Parathyroid adenoma (tissue), 2 donors: ENCODE measurements around the gene ARL2.

Experiments used
- H2AFZ ChIP-seq: fragments of 300-600 bp; sonication (generic); one replicate; pipeline ENCODE4 v1.7.0; 2017; ENCODE audit warnings: antibody characterized with exemption, mild to moderate bottlenecking
- H3K27ac ChIP-seq: fragments of 300-600 bp; sonication (generic); one replicate; pipeline ENCODE4 v1.7.0; 2017
- H3K27me3 ChIP-seq: fragments of 300-600 bp; sonication (generic); one replicate; pipeline ENCODE4 v1.7.0; 2017; ENCODE audit warnings: low read length; ENCODE audit not compliant: control insufficient read depth, insufficient read depth
- H3K36me3 ChIP-seq: fragments of 300-600 bp; sonication (generic); one replicate; pipeline ENCODE4 v1.7.0; 2017; ENCODE audit warnings: low read length; ENCODE audit not compliant: control insufficient read depth, insufficient read depth
- H3K4me1 ChIP-seq: fragments of 300-600 bp; sonication (generic); one replicate; pipeline ENCODE4 v1.7.0; 2017; ENCODE audit warnings: control low read depth
- H3K4me2 ChIP-seq: fragments of 300-600 bp; sonication (generic); one replicate; pipeline ENCODE4 v1.7.0; 2017; ENCODE audit warnings: low read length
- H3K4me3 ChIP-seq: fragments of 300-600 bp; sonication (generic); one replicate; pipeline ENCODE4 v1.7.0; 2017; ENCODE audit warnings: low read depth, low read length
- H3K79me2 ChIP-seq: fragments of 300-600 bp; sonication (generic); one replicate; pipeline ENCODE4 v1.7.0; 2017; ENCODE audit warnings: control low read depth
- H3K9ac ChIP-seq: fragments of 300-600 bp; sonication (generic); one replicate; pipeline ENCODE4 v1.7.0; 2017; ENCODE audit warnings: mild to moderate bottlenecking
- H3K9me3 ChIP-seq: fragments of 300-600 bp; sonication (generic); one replicate; pipeline ENCODE4 v1.7.0; 2017; ENCODE audit warnings: low read length; ENCODE audit not compliant: control insufficient read depth
- TF ChIP-seq, protein P1 (sequence below): fragments of 300-600 bp; sonication (generic); IDR thresholded peaks from one replicate; pipeline ENCODE4 v1.7.0; 2017; ENCODE audit warnings: antibody characterized with exemption, mild to moderate bottlenecking
- donor health status: primary hyperparathyroidism.

Gene ARL2

DNA sequence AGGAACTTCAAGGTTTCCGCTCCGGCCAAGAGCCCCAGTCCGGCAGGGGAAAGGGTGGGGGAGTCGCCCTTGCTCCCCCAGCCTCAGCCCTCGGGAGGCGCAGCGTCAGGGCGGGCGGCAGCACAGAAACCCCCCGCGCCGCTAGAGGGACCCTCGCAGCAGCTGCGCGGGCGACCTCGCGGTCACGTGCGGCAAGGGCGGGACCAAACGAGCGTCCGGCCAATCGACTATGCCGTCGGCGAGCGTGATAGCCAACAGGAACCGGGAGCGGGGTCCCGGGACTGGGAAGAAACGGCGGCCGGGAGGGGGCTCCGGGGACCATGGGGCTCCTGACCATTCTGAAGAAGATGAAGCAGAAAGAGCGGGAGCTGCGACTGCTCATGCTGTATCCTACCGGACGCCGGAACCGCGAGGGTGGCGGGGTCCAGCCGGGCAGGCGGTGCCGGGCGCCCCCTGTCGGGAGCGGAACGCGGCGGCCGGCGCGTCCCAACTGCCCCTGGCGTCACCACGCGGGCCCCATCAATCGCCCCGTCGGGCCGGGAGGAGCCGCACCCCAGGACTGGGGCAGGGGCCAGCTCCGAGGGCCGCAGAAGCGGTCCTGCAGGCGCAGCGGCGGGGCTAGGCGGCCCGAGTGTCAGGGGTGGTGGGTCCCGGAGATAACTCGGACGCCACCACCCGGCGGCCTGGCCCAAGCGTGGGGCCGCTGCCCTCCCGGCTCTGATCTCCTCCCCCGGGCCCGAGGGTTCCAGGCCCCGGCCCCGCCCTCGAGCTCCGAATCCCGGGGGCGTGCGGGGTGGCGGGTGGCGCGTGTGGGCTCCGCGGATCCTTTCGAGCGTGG is at the start of gene ARL2:
ARL2 (plus strand) TSS at position 273 of the 838 bp plus-strand sequence; CDS start at position 321, 48 bp downstream.
- H3K27ac ChIP-seq: peak within 1 kb of the TSS; percentile 97
- H3K4me1 ChIP-seq: no peaks in the 10 kb centered on the region
- H3K79me2 ChIP-seq: peaks cover 7% of the 10 kb centered on the region
- no peaks in the 10 kb centered on the region for H3K27me3 ChIP-seq
- peak within 1 kb of the TSS; percentile 66 for H3K4me3 ChIP-seq
- H3K36me3 ChIP-seq: no peaks in the 10 kb centered on the region
- peak within 1 kb of the TSS; percentile 84 for H3K4me2 ChIP-seq
- H3K9ac ChIP-seq: no peak within 1 kb of the TSS
- no peaks in the 10 kb centered on the region for H3K9me3 ChIP-seq
- H2AFZ ChIP-seq: peak within 1 kb of the TSS; percentile 94
- TF ChIP-seq, protein P1, sequence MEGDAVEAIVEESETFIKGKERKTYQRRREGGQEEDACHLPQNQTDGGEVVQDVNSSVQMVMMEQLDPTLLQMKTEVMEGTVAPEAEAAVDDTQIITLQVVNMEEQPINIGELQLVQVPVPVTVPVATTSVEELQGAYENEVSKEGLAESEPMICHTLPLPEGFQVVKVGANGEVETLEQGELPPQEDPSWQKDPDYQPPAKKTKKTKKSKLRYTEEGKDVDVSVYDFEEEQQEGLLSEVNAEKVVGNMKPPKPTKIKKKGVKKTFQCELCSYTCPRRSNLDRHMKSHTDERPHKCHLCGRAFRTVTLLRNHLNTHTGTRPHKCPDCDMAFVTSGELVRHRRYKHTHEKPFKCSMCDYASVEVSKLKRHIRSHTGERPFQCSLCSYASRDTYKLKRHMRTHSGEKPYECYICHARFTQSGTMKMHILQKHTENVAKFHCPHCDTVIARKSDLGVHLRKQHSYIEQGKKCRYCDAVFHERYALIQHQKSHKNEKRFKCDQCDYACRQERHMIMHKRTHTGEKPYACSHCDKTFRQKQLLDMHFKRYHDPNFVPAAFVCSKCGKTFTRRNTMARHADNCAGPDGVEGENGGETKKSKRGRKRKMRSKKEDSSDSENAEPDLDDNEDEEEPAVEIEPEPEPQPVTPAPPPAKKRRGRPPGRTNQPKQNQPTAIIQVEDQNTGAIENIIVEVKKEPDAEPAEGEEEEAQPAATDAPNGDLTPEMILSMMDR: peak; percentile 79

DNA sequence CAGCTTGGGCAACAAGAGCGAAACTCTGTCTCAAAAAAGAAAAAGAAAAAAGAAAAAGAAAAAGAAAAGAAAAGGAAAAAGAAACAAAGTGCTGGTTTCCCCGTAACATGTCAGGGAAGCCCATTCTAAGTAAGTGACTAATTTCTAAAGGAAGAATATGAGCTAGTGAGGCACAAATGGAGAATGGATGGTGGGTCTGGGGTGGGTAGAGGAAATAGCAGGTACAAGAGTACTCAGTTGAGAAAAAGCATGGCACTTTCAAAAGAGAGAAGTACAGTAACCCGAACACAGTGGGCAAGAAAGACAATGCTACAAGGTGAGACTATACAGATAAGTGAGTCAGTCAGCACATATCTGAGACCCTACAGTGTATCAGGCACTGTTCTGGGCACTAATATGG is 46.6 kb upstream of the ARL2 start:
- H3K9ac ChIP-seq: no peak overlapping the region
- no peaks in the 10 kb centered on the region for H3K79me2 ChIP-seq
- TF ChIP-seq, protein P1: no peak
- H3K27ac ChIP-seq: no peak overlapping the region
- no peak overlapping the region for H2AFZ ChIP-seq
- no peak overlapping the region for H3K4me2 ChIP-seq
- no peaks in the 10 kb centered on the region for H3K27me3 ChIP-seq
- H3K36me3 ChIP-seq: no peaks in the 10 kb centered on the region
- H3K4me3 ChIP-seq: no peak overlapping the region
- H3K4me1 ChIP-seq: no peaks in the 10 kb centered on the region
- no peaks in the 10 kb centered on the region for H3K9me3 ChIP-seq

- Histone ChIP-seq H3K4me2 (no peak overlapping the region), H3K9ac (no peak overlapping the region), H3K79me2 (no peaks in the 10 kb centered on the region), H3K36me3 (no peaks in the 10 kb centered on the region), H3K27ac (no peak overlapping the region), H3K27me3 (no peaks in the 10 kb centered on the region), H3K9me3 (no peaks in the 10 kb centered on the region), H3K4me1 (no peaks in the 10 kb centered on the region), H3K4me3 (no peak overlapping the region), H2AFZ (no peak overlapping the region)
- TF ChIP-seq, protein P1: no peak
Observed at GRCh38 chr11:64969209-64969608, 44.8 kb upstream of the ARL2 start.

DNA sequence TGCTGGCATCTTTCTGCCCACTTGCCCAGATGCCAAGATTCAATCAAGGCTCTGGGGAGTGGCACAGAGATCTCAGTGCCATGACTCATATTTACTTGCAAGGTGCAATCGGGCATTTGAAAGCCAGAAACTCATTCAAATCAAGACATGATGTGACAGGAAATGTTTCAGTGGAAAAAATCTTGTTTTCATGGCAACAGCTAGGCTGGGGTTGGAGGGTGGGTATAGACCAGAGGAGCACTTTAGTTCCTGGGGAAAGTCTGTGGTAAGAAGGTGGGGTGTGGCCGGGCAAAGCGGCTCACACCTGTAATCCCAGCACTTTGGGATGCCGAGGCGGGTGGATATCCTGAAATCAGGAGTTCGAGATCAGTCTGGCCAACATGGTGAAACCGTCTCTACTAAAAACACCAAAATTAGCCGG is 43.2 kb upstream of the ARL2 start:
- Histone ChIP-seq H3K9me3 (no peaks in the 10 kb centered on the region), H3K36me3 (no peaks in the 10 kb centered on the region), H3K4me2 (no peak overlapping the region), H3K79me2 (no peaks in the 10 kb centered on the region), H3K27me3 (no peaks in the 10 kb centered on the region), H3K4me3 (no peak overlapping the region), H3K9ac (no peak overlapping the region), H3K4me1 (no peaks in the 10 kb centered on the region), H2AFZ (no peak overlapping the region), H3K27ac (no peak overlapping the region)
- TF ChIP-seq, protein P1: no peak
